Calu3 (cell line): ENCODE results near the gene ESRP2. TPM values are rescaled to one million over a fixed set of nuclear protein-coding genes. Genes with fewer than 3 reads are reported as not detected.

Experiments used
- BruUV-seq: library from RNA; stranded (reverse); fragments of 400-500 nt; replicated peaks from 2 replicates; lab custom pipeline; 2021; lab: Mats Ljungman, UMichigan
- CTCF ChIA-PET: fragments of 300-600 bp; sonication (Branson Sonifier 250); formaldehyde crosslinking; loops from one replicate; lab custom pipeline; 2022; ENCODE audit warnings: antibody characterized with exemption; lab: Charles Lee
- DNase-seq: peaks from one replicate; pipeline ENCODE4 v3.0.0; 2022
- H3K27ac Mint-ChIP-seq: one replicate; pipeline ENCODE4 v1.8.0; 2022; ENCODE audit warnings: mixed read lengths; ENCODE audit not compliant: unreplicated experiment
- H3K27me3 Mint-ChIP-seq: one replicate; pipeline ENCODE4 v1.8.0; 2022; ENCODE audit warnings: mixed read lengths; ENCODE audit not compliant: unreplicated experiment
- H3K36me3 Mint-ChIP-seq: one replicate; pipeline ENCODE4 v1.8.0; 2022; ENCODE audit warnings: mild to moderate bottlenecking, moderate library complexity, mixed read lengths; ENCODE audit not compliant: insufficient read depth, unreplicated experiment
- H3K4me1 Mint-ChIP-seq: one replicate; pipeline ENCODE4 v1.8.0; 2022; ENCODE audit warnings: mild to moderate bottlenecking, low read depth, mixed read lengths; ENCODE audit not compliant: unreplicated experiment
- H3K4me3 Mint-ChIP-seq: one replicate; pipeline ENCODE4 v1.8.0; 2022; ENCODE audit warnings: mild to moderate bottlenecking, low read depth, moderate library complexity, mixed read lengths; ENCODE audit not compliant: unreplicated experiment
- H3K9me3 Mint-ChIP-seq: one replicate; pipeline ENCODE4 v1.8.0; 2022; ENCODE audit warnings: low read depth, mixed read lengths; ENCODE audit not compliant: unreplicated experiment
- intact Hi-C: fragments of 100-400 bp; cut with micrococcal nuclease; formaldehyde crosslinking; loops from one replicate; pipeline ENCODE4 v1.10.0; 2022; ENCODE audit not compliant: unreplicated experiment
- total RNA-seq: library from RNA; stranded (reverse); gene quantifications from 2 replicates; pipeline ENCODE4 v1.2.3, GENCODE V29; 2022
- TF ChIP-seq, protein P1 (sequence below): fragments of 200-600 bp; IDR thresholded peaks from one replicate; pipeline ENCODE4 v1.8.0; 2022; ENCODE audit warnings: antibody characterized with exemption; ENCODE audit not compliant: unreplicated experiment

The ESRP2 gene
- total RNA-seq, 1 experiment from 2014 or later, result 100 TPM

- no TSS peak for BruUV-seq
- CTCF ChIA-PET, result interaction anchor here (0.5 kb wide), 1 partner anchor 593 kb away, joined by 3 read pairs; no protein-coding TSS in a partner anchor
Observed at GRCh38 chr16:68215302-68215701, 20.6 kb downstream of the ESRP2 start.

GRCh38 chr16:68214726-68215125 is 21.2 kb downstream of the ESRP2 start:
- no peaks in the 10 kb centered on the region for H3K9me3 Mint-ChIP-seq
- BruUV-seq, result no TSS peak
- intact Hi-C loops, result no loop called here
- DNase-seq, result no peak
- no peak overlapping the region for H3K27ac Mint-ChIP-seq
- H3K4me1 Mint-ChIP-seq, result no peaks in the 10 kb centered on the region
- H3K4me3 Mint-ChIP-seq, result no peak overlapping the region
- CTCF ChIA-PET, result interaction anchor here (0.5 kb wide), 1 partner anchor 592 kb away, joined by 3 read pairs; no protein-coding TSS in a partner anchor
- H3K27me3 Mint-ChIP-seq, result no peaks in the 10 kb centered on the region
- peaks cover 5% of the 10 kb centered on the region for H3K36me3 Mint-ChIP-seq
- TF ChIP-seq, protein P1, sequence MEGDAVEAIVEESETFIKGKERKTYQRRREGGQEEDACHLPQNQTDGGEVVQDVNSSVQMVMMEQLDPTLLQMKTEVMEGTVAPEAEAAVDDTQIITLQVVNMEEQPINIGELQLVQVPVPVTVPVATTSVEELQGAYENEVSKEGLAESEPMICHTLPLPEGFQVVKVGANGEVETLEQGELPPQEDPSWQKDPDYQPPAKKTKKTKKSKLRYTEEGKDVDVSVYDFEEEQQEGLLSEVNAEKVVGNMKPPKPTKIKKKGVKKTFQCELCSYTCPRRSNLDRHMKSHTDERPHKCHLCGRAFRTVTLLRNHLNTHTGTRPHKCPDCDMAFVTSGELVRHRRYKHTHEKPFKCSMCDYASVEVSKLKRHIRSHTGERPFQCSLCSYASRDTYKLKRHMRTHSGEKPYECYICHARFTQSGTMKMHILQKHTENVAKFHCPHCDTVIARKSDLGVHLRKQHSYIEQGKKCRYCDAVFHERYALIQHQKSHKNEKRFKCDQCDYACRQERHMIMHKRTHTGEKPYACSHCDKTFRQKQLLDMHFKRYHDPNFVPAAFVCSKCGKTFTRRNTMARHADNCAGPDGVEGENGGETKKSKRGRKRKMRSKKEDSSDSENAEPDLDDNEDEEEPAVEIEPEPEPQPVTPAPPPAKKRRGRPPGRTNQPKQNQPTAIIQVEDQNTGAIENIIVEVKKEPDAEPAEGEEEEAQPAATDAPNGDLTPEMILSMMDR, result no peak

More at GRCh38 chr16:68215302-68215701, 20.6 kb downstream of the ESRP2 start:
- DNase-seq, result no peak
- Mint-ChIP-seq H3K4me1 (no peaks in the 10 kb centered on the region), H3K27me3 (no peaks in the 10 kb centered on the region), H3K4me3 (no peak overlapping the region), H3K27ac (peak overlapping the region; percentile 9), H3K36me3 (peaks cover 5% of the 10 kb centered on the region), H3K9me3 (no peaks in the 10 kb centered on the region)
- TF ChIP-seq, protein P1, result no peak
- intact Hi-C loops, result no loop called here

DNA sequence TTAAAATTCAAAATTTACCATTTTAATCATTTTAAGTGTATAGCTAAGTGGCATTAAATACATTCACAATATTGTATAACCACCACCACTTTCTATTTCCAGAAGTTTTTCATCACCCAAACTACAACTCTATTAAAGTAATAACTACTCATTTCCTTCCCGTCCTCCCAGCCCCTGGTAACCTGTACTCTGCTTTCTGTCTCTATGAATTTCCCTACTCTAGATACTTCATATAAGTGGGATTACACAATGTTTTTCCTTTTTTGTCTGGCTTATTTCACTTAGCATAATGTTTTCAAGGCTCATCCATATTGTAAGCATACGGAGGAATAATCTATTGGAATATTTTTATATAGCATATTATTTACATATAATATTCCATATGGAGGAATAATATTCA is 29.7 kb downstream of the ESRP2 start:
- Mint-ChIP-seq H3K36me3 (no peaks in the 10 kb centered on the region), H3K27ac (no peak overlapping the region), H3K27me3 (no peaks in the 10 kb centered on the region), H3K4me1 (no peaks in the 10 kb centered on the region), H3K9me3 (no peaks in the 10 kb centered on the region), H3K4me3 (no peak overlapping the region)
- BruUV-seq, result no TSS peak
- intact Hi-C loops, result no loop called here
- TF ChIP-seq, protein P1, result no peak
- CTCF ChIA-PET, result no interaction called here
- DNase-seq, result no peak

GRCh38 chr16:68202091-68202519 is 33.8 kb downstream of the ESRP2 start:
- TF ChIP-seq, protein P1, result no peak
- Mint-ChIP-seq H3K4me3 (no peak overlapping the region), H3K9me3 (no peaks in the 10 kb centered on the region), H3K4me1 (peaks cover 11% of the 10 kb centered on the region), H3K27me3 (no peaks in the 10 kb centered on the region), H3K36me3 (peaks cover 6% of the 10 kb centered on the region), H3K27ac (no peak overlapping the region)
- no peak for DNase-seq
- BruUV-seq, result no TSS peak
- intact Hi-C loops, result no loop called here
- CTCF ChIA-PET, result interaction anchor here (0.7 kb wide), 1 partner anchor 82 kb away, joined by 3 read pairs; no protein-coding TSS in a partner anchor
